ENCODE results near the gene BICC1. TPM values are rescaled to one million over a fixed set of nuclear protein-coding genes. Genes with fewer than 3 reads are reported as not detected.
A peak's percentile ranks its signal among the peaks of the same experiment; 100 is the strongest.

Gene BICC1
- total RNA-seq, 4 donors from 2014 or later, result 28.8 to 39.0 (median 30.5) TPM

GRCh38 chr10:58578366-58578765, 65.7 kb downstream of the BICC1 start:
- Histone ChIP-seq H3K36me3 (no peaks in the 10 kb centered on the region), H3K9me3 (peaks cover 0 to 10% (median 2%) of the 10 kb centered on the region in 4 donors), H3K4me3 (no peak overlapping the region), H3K4me1 (peaks cover 0 to 62% (median 8%) of the 10 kb centered on the region in 4 donors), H3K27ac (peak overlapping the region in 2 of 4 donors; percentile 65 to 67), H3K27me3 (no peaks in the 10 kb centered on the region)
- no peak for DNase-seq (ENCODE audit: low spot score in 2 of 2)
- WGBS, 2 donors, result 63 to 72% methylated on average over 8 of the region's 8 CpGs
- TF ChIP-seq POLR2A (IDR thresholded peaks at IDR 0.05) (no peak), EP300 (IDR thresholded peaks at IDR 0.05) (no peak)

GRCh38 chr10:58579011-58579655, 66.5 kb downstream of the BICC1 start:
- H3K27me3 ChIP-seq, result no peaks in the 10 kb centered on the region
- H3K27ac ChIP-seq, result peak overlapping the region in 2 of 4 donors; percentile 65 to 67
- peaks cover 0 to 55% (median 6%) of the 10 kb centered on the region in 4 donors for H3K4me1 ChIP-seq
- peaks cover 0 to 10% (median 2%) of the 10 kb centered on the region in 4 donors for H3K9me3 ChIP-seq
- WGBS, 2 donors, result 77% methylated on average over 11 of the region's 11 CpGs
- no peak for DNase-seq (ENCODE audit: low spot score in 2 of 2)
- no peak for TF ChIP-seq POLR2A (IDR thresholded peaks at IDR 0.05)
- TF ChIP-seq EP300 (IDR thresholded peaks at IDR 0.05), result no peak
- TF ChIP-seq, protein P1, sequence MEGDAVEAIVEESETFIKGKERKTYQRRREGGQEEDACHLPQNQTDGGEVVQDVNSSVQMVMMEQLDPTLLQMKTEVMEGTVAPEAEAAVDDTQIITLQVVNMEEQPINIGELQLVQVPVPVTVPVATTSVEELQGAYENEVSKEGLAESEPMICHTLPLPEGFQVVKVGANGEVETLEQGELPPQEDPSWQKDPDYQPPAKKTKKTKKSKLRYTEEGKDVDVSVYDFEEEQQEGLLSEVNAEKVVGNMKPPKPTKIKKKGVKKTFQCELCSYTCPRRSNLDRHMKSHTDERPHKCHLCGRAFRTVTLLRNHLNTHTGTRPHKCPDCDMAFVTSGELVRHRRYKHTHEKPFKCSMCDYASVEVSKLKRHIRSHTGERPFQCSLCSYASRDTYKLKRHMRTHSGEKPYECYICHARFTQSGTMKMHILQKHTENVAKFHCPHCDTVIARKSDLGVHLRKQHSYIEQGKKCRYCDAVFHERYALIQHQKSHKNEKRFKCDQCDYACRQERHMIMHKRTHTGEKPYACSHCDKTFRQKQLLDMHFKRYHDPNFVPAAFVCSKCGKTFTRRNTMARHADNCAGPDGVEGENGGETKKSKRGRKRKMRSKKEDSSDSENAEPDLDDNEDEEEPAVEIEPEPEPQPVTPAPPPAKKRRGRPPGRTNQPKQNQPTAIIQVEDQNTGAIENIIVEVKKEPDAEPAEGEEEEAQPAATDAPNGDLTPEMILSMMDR (IDR thresholded peaks at IDR 0.05), result no peak
- H3K4me3 ChIP-seq, result no peak overlapping the region
- no peaks in the 10 kb centered on the region for H3K36me3 ChIP-seq

DNA sequence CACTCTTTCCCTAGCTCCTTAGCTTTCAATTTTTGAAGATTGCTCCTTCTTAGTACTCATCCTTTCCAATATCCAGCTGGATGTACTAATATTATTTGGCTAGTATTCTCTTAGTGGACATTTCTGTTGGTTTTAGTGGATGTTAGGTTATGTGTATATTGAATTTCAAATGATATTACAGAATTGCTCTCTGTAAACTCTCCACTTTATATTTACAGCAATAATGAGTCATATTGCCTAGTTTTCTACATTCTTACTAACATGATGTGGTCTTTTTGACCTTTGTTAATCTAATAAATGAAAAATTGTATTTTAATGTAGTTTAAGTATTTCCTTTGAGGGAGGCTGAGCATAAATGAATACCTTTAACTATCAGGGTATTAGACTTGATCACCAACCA, 69.4 kb downstream of the BICC1 start:
- H3K4me3 ChIP-seq, result no peak overlapping the region
- H3K36me3 ChIP-seq, result no peaks in the 10 kb centered on the region
- no peaks in the 10 kb centered on the region for H3K27me3 ChIP-seq
- DNase-seq (ENCODE audit: low spot score in 2 of 2), result no peak
- H3K27ac ChIP-seq, result peak overlapping the region in 1 of 4 donors; percentile 13
- peaks cover 0 to 10% (median 2%) of the 10 kb centered on the region in 4 donors for H3K9me3 ChIP-seq
- peaks cover 0 to 37% (median 5%) of the 10 kb centered on the region in 4 donors for H3K4me1 ChIP-seq
- TF ChIP-seq, protein P1 (IDR thresholded peaks at IDR 0.05), result no peak
- no peak for TF ChIP-seq EP300 (IDR thresholded peaks at IDR 0.05)
- TF ChIP-seq POLR2A (IDR thresholded peaks at IDR 0.05), result no peak

- 84 to 86% methylated on average over 2 of the region's 2 CpGs for WGBS, 2 donors
- DNase-seq (ENCODE audit: low spot score in 2 of 2), result no peak
- no peak overlapping the region for H3K4me3 ChIP-seq
- H3K36me3 ChIP-seq, result no peaks in the 10 kb centered on the region
- peaks cover 0 to 19% (median 0%) of the 10 kb centered on the region in 4 donors for H3K4me1 ChIP-seq
- no peak overlapping the region for H3K27ac ChIP-seq
- no peak for TF ChIP-seq EP300 (IDR thresholded peaks at IDR 0.05)
- TF ChIP-seq, protein P1 (IDR thresholded peaks at IDR 0.05), result no peak
- TF ChIP-seq POLR2A (IDR thresholded peaks at IDR 0.05), result no peak
- H3K27me3 ChIP-seq, result no peaks in the 10 kb centered on the region
- peaks cover 0 to 10% (median 2%) of the 10 kb centered on the region in 4 donors for H3K9me3 ChIP-seq
These were observed 72.8 kb downstream of the BICC1 start for GRCh38 chr10:58585435-58585834.

GRCh38 chr10:58586282-58587245, 73.9 kb downstream of the BICC1 start:
- H3K27ac ChIP-seq, result no peak overlapping the region
- 81 to 89% methylated on average over 13 of the region's 13 CpGs for whole genome bisulfite sequencing, 2 donors
- TF ChIP-seq POLR2A (IDR thresholded peaks at IDR 0.05), result no peak
- no peaks in the 10 kb centered on the region for H3K27me3 ChIP-seq
- peaks cover 0 to 29% (median 1%) of the 10 kb centered on the region in 4 donors for H3K4me1 ChIP-seq
- H3K9me3 ChIP-seq, result peaks cover 0 to 10% (median 2%) of the 10 kb centered on the region in 4 donors
- H3K4me3 ChIP-seq, result no peak overlapping the region
- no peak for DNase-seq (ENCODE audit: low spot score in 2 of 2)
- no peaks in the 10 kb centered on the region for H3K36me3 ChIP-seq
